Stimulated activated naive CD8-positive, alpha-beta T cell treated with anti-CD3 and anti-CD28 coated beads, Interleukin-15, Interleukin-2, amounts not matched to agents 100 ng/mL and 50 ng/mL, for 24 hours (primary cell): ENCODE data around the gene TOPBP1.

Experiments used
- H3K27ac Mint-ChIP-seq: one replicate; pipeline ENCODE4 v1.8.0; 2021; ENCODE audit warnings: mild to moderate bottlenecking, mixed read lengths
- H3K27me3 Mint-ChIP-seq: one replicate; pipeline ENCODE4 v1.8.0; 2021; ENCODE audit warnings: mixed read lengths
- H3K36me3 Mint-ChIP-seq: one replicate; pipeline ENCODE4 v1.8.0; 2021; ENCODE audit warnings: low read depth, mixed read lengths
- H3K4me1 Mint-ChIP-seq: one replicate; pipeline ENCODE4 v1.8.0; 2021; ENCODE audit warnings: low read depth, mixed read lengths
- H3K4me3 Mint-ChIP-seq: one replicate; pipeline ENCODE4 v1.8.0; 2021; ENCODE audit warnings: mild to moderate bottlenecking, mixed read lengths
- H3K9me3 Mint-ChIP-seq: one replicate; pipeline ENCODE4 v1.8.0; 2021; ENCODE audit warnings: mixed read lengths

TOPBP1 gene

GRCh38 chr3:133659806-133660205, 1.9 kb downstream of the TOPBP1 start:
- Mint-ChIP-seq H3K4me1 (peaks cover 44% of the 10 kb centered on the region), H3K4me3 (peak overlapping the region; percentile 97), H3K27me3 (no peaks in the 10 kb centered on the region), H3K27ac (peak overlapping the region; percentile 58), H3K36me3 (peaks cover 59% of the 10 kb centered on the region), H3K9me3 (no peaks in the 10 kb centered on the region)

- Mint-ChIP-seq H3K27me3 (no peaks in the 10 kb centered on the region), H3K9me3 (no peaks in the 10 kb centered on the region), H3K4me3 (no peak overlapping the region), H3K27ac (no peak overlapping the region), H3K4me1 (peaks cover 22% of the 10 kb centered on the region), H3K36me3 (peaks cover 85% of the 10 kb centered on the region)
Measured at GRCh38 chr3:133655731-133656515, 5.8 kb downstream of the TOPBP1 start.

DNA sequence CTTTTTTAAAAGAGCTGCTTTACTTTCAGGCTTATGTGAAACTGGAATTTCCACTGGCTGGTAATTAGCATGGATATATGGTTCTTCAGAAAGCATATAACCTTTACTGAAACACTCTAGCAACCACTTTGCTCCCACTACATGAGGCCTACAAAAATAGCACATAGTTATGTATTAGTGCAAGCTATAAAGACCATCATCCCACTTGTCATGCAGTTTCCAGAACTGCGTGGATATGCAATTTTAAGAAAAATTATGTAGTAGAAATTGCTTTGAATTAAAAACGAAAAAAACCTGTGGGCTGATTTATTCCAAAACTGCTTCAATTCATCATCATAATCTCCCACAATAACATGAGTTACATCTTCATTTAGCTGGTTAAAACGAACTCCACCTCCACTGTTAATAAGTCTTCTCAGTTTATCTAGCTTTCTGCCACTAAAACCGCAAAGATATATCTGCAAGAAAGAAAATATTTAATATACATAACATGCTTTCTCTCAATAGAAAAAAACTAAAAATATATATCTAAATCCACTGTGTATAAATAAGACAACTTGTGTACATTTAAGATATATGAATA, 12.2 kb downstream of the TOPBP1 start:
- Mint-ChIP-seq H3K27me3 (no peaks in the 10 kb centered on the region), H3K9me3 (no peaks in the 10 kb centered on the region), H3K27ac (no peak overlapping the region), H3K4me3 (no peak overlapping the region), H3K4me1 (peaks cover 7% of the 10 kb centered on the region), H3K36me3 (peaks cover 72% of the 10 kb centered on the region)

DNA sequence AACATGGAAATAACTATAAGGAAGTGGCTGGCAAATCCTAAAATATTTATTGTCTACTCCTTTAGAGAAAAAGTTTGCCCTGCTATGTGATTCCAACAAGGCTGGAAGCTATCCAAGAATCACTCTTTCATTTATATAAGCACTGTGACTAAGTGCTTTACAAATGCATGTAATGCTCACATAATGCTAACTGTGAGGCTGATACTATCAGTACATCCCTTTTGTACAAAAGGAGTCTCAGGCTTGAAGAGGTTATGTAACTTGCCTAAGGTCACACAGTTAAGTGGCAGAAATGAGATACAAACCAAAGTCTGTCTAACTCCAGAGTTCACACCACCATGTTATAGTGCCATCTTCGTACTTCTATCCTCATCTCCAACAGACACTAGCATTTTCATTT, 17.0 kb downstream of the TOPBP1 start:
- H3K36me3 Mint-ChIP-seq, result peaks cover 85% of the 10 kb centered on the region
- no peak overlapping the region for H3K4me3 Mint-ChIP-seq
- no peak overlapping the region for H3K27ac Mint-ChIP-seq
- peaks cover 3% of the 10 kb centered on the region for H3K4me1 Mint-ChIP-seq
- no peaks in the 10 kb centered on the region for H3K27me3 Mint-ChIP-seq
- H3K9me3 Mint-ChIP-seq, result no peaks in the 10 kb centered on the region

GRCh38 chr3:133643611-133644010, 18.1 kb downstream of the TOPBP1 start:
- H3K4me3 Mint-ChIP-seq, result no peak overlapping the region
- no peaks in the 10 kb centered on the region for H3K9me3 Mint-ChIP-seq
- H3K36me3 Mint-ChIP-seq, result peaks cover 86% of the 10 kb centered on the region
- H3K27me3 Mint-ChIP-seq, result no peaks in the 10 kb centered on the region
- no peaks in the 10 kb centered on the region for H3K4me1 Mint-ChIP-seq
- no peak overlapping the region for H3K27ac Mint-ChIP-seq

- Mint-ChIP-seq H3K4me3 (no peak overlapping the region), H3K27me3 (no peaks in the 10 kb centered on the region), H3K9me3 (no peaks in the 10 kb centered on the region), H3K4me1 (no peaks in the 10 kb centered on the region), H3K36me3 (peaks cover 87% of the 10 kb centered on the region), H3K27ac (no peak overlapping the region)
Measured at GRCh38 chr3:133641254-133641653, 20.5 kb downstream of the TOPBP1 start.

DNA sequence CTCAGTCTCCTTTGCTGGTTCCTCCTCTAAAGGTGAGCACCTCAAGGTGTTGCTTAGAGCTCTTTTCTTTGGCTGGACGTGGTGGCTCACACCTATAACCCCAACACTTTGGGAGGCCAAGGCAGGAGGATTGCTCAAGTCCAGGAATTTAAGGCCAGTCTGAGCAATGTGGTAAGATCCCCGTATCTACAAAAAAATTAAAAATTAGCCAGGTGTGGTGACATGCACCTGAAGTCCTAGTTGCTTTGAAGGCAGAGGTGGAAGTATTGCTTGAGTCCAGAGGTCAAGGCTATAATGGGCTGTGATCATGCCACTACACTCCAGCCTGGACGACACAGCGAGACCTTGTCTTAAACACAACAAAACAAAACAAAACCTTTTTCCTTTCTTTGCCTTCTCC, 28.3 kb downstream of the TOPBP1 start:
- Mint-ChIP-seq H3K27ac (no peak overlapping the region), H3K9me3 (no peaks in the 10 kb centered on the region), H3K27me3 (no peaks in the 10 kb centered on the region), H3K4me1 (no peaks in the 10 kb centered on the region), H3K36me3 (peaks cover 74% of the 10 kb centered on the region), H3K4me3 (no peak overlapping the region)

GRCh38 chr3:133629146-133629545, 32.6 kb downstream of the TOPBP1 start:
- Mint-ChIP-seq H3K9me3 (no peaks in the 10 kb centered on the region), H3K4me1 (no peaks in the 10 kb centered on the region), H3K27me3 (no peaks in the 10 kb centered on the region), H3K36me3 (peaks cover 87% of the 10 kb centered on the region), H3K27ac (no peak overlapping the region), H3K4me3 (no peak overlapping the region)

DNA sequence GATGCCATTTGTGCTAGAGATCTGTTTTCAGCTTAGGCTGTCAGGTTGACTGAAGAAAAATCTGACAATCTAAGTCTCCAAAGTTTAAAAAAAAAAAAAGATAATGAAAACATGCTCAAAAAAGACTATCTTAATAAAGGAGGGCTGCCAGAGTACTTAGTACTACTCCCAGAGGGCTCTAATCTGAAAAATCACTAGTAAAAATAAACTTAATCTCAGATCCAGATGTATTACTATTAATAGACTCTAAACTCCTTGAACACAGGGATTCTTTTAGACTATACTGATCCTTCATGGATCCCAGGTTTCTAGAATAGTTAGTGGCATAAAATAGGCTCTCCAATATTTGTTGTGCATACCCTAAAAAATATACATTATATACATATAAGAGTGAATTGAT, 34.0 kb downstream of the TOPBP1 start:
- no peaks in the 10 kb centered on the region for H3K27me3 Mint-ChIP-seq
- H3K4me1 Mint-ChIP-seq, result no peaks in the 10 kb centered on the region
- peaks cover 87% of the 10 kb centered on the region for H3K36me3 Mint-ChIP-seq
- H3K4me3 Mint-ChIP-seq, result no peak overlapping the region
- no peak overlapping the region for H3K27ac Mint-ChIP-seq
- no peaks in the 10 kb centered on the region for H3K9me3 Mint-ChIP-seq

DNA sequence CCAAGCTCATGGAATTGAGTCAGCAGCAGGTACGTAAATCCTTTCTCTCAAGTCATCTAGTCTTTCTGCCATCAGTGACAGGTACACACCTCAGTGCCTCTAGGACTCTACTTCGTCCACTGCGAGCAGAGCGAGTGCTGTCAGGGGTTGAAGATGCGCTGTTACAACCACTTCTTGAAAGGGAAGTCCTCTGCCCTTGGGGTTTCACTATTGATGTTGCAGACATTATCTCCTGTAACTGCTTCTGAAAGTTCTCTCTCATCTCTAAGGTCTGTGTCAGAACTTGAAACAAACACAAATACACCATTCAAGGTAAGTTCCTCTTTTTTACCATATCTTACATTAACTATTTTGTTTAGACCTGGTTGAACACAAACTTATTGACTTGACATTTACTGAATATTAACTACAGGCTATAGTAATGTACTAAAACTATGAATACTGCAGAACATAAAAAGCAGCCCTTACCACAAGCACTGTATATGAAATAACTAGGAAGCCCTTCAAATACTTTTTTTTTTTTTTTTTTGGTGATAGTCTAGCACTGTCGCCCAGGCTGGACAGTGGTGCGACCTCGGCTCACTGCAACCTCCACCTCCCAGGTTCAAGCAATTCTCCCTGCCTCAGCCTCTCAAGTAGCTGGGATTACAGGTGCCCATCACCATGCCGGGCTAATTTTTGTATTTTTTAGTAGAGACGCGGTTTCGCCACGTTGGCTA, 41.5 kb downstream of the TOPBP1 start:
- H3K4me1 Mint-ChIP-seq, result peaks cover 5% of the 10 kb centered on the region
- H3K36me3 Mint-ChIP-seq, result peaks cover 83% of the 10 kb centered on the region
- no peaks in the 10 kb centered on the region for H3K27me3 Mint-ChIP-seq
- H3K4me3 Mint-ChIP-seq, result no peak overlapping the region
- H3K27ac Mint-ChIP-seq, result no peak overlapping the region
- no peaks in the 10 kb centered on the region for H3K9me3 Mint-ChIP-seq

GRCh38 chr3:133611534-133611933, 50.2 kb downstream of the TOPBP1 start:
- no peaks in the 10 kb centered on the region for H3K9me3 Mint-ChIP-seq
- peaks cover 88% of the 10 kb centered on the region for H3K36me3 Mint-ChIP-seq
- H3K4me3 Mint-ChIP-seq, result no peak overlapping the region
- H3K27me3 Mint-ChIP-seq, result no peaks in the 10 kb centered on the region
- no peaks in the 10 kb centered on the region for H3K4me1 Mint-ChIP-seq
- no peak overlapping the region for H3K27ac Mint-ChIP-seq

DNA sequence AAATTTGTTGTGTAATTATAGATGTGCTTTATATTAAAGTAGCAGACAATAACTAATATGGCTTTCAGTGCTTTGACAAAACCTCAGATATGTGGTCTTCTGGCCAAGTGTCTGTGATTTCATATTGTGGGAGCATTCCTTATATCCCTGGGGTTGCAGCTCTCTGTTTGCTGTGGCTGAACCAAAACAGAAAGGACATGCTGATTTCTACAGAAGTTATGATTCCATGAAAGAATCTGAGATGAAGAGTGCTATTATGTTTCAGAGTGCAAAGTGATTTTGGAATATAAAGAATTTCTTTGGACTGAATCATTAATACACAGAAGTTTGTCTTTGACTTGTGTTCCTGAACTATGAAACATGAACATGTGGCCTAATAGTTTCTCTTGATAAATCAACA, 51.7 kb downstream of the TOPBP1 start:
- Mint-ChIP-seq H3K4me1 (no peaks in the 10 kb centered on the region), H3K4me3 (no peak overlapping the region), H3K27ac (no peak overlapping the region), H3K27me3 (no peaks in the 10 kb centered on the region), H3K36me3 (peaks cover 85% of the 10 kb centered on the region), H3K9me3 (no peaks in the 10 kb centered on the region)

DNA sequence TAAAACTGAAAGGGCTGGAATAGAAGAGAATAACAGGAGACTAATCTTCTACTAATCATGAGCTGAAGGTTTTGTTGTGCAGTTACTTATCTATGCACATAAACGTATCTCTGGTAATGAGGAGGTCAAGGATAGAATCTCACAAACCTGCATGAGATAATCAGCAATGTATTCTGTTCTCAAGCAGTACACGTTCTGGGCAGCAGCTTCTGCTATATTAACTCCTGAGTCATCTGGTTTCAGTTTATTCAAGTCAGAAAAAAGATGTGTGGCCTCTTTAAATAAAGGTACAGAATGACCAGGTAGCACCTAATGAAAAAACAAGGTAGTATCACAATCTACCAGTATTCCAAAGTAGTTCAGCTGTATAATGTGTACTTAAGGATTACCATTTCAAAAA, 53.4 kb downstream of the TOPBP1 start:
- H3K27ac Mint-ChIP-seq, result no peak overlapping the region
- no peak overlapping the region for H3K4me3 Mint-ChIP-seq
- peaks cover 86% of the 10 kb centered on the region for H3K36me3 Mint-ChIP-seq
- no peaks in the 10 kb centered on the region for H3K27me3 Mint-ChIP-seq
- no peaks in the 10 kb centered on the region for H3K9me3 Mint-ChIP-seq
- H3K4me1 Mint-ChIP-seq, result no peaks in the 10 kb centered on the region

DNA sequence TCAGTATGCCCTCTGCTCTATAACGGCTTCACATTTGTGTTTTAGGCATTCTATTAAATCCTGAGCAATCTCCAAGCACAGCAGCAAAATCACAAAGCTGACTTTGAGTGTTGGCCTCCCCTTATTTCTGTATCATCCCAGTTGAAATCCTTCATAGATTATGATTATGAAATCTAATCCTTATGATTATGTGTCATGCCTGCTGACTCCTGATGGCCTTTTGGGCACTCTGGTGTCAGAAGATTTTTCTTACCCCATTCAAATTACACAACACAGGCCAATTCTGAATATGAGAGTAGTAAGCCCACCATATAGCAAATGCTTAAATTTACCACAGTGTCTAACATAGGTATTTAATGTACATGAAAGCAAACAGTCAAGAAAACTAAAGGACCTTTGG, 53.9 kb downstream of the TOPBP1 start:
- peaks cover 83% of the 10 kb centered on the region for H3K36me3 Mint-ChIP-seq

GRCh38 chr3:133606902-133607301, 54.8 kb downstream of the TOPBP1 start:
- no peaks in the 10 kb centered on the region for H3K9me3 Mint-ChIP-seq
- H3K4me3 Mint-ChIP-seq, result no peak overlapping the region
- H3K27ac Mint-ChIP-seq, result no peak overlapping the region
- no peaks in the 10 kb centered on the region for H3K4me1 Mint-ChIP-seq
- H3K27me3 Mint-ChIP-seq, result no peaks in the 10 kb centered on the region
- H3K36me3 Mint-ChIP-seq, result peaks cover 85% of the 10 kb centered on the region

More for the DNA sequence above, 53.9 kb downstream of the TOPBP1 start:
- no peak overlapping the region for H3K4me3 Mint-ChIP-seq
- H3K27me3 Mint-ChIP-seq, result no peaks in the 10 kb centered on the region
- no peak overlapping the region for H3K27ac Mint-ChIP-seq
- H3K9me3 Mint-ChIP-seq, result no peaks in the 10 kb centered on the region
- no peaks in the 10 kb centered on the region for H3K4me1 Mint-ChIP-seq
